ENCODE data around the gene HLA-DPA1. TPM values are rescaled to one million over a fixed set of nuclear protein-coding genes. Genes with fewer than 3 reads are reported as not detected.

HLA-DPA1 gene
- total and polyA plus RNA-seq, 2 experiments from 2014 or later = 2.6 to 4.7 TPM

Other genes starting within 250 kb of the HLA-DPA1 start
- 5.9 and 11.7 TPM in 2 replicates for gene TAP2, start 234.9 kb downstream of the HLA-DPA1 start, total RNA-seq
- 1.2 and 1.7 TPM in 2 replicates for gene TAP2, start 234.9 kb downstream of the HLA-DPA1 start, polyA plus RNA-seq
- gene PSMB8, start 229.6 kb downstream of the HLA-DPA1 start, total RNA-seq = 19.1 and 25.7 TPM in 2 replicates
- gene PSMB8, start 229.6 kb downstream of the HLA-DPA1 start, polyA plus RNA-seq = 18.6 and 36.7 TPM in 2 replicates
- 13.7 and 15.2 TPM in 2 replicates for gene TAP1, start 219.9 kb downstream of the HLA-DPA1 start, total RNA-seq
- 11.0 and 14.1 TPM in 2 replicates for gene TAP1, start 219.9 kb downstream of the HLA-DPA1 start, polyA plus RNA-seq
- gene PSMB9, start 219.5 kb downstream of the HLA-DPA1 start, total RNA-seq = 1.3 TPM in 1 of 2 replicates, not detected in the other
- 3.1 and 3.3 TPM in 2 replicates for gene PSMB9, start 219.5 kb downstream of the HLA-DPA1 start, polyA plus RNA-seq
- gene HLA-DMB, start 132.6 kb downstream of the HLA-DPA1 start, total RNA-seq = 1.00 and 1.0 TPM in 2 replicates
- gene HLA-DMB, start 132.6 kb downstream of the HLA-DPA1 start, polyA plus RNA-seq = 1.7 TPM in 1 of 2 replicates, not detected in the other
- 9.0 and 9.5 TPM in 2 replicates for gene HLA-DMA, start 120.6 kb downstream of the HLA-DPA1 start, total RNA-seq
- gene HLA-DMA, start 120.6 kb downstream of the HLA-DPA1 start, polyA plus RNA-seq = 4.7 and 9.2 TPM in 2 replicates
- 132 and 133 TPM in 2 replicates for gene BRD2, start 105.1 kb downstream of the HLA-DPA1 start, total RNA-seq
- gene BRD2, start 105.1 kb downstream of the HLA-DPA1 start, polyA plus RNA-seq = 106 and 118 TPM in 2 replicates
- gene HLA-DOA, start 64.1 kb downstream of the HLA-DPA1 start, total RNA-seq = 1.4 and 2.0 TPM in 2 replicates
- 0.79 and 0.83 TPM in 2 replicates for gene HLA-DOA, start 64.1 kb downstream of the HLA-DPA1 start, polyA plus RNA-seq
- 18.0 and 22.1 TPM in 2 replicates for gene HLA-DPB1, start 2.3 kb upstream of the HLA-DPA1 start, total RNA-seq
- gene HLA-DPB1, start 2.3 kb upstream of the HLA-DPA1 start, polyA plus RNA-seq = 12.4 and 16.0 TPM in 2 replicates
- gene COL11A2, start 118.8 kb upstream of the HLA-DPA1 start, total RNA-seq = 2.5 and 3.0 TPM in 2 replicates
- 4.2 and 4.7 TPM in 2 replicates for gene COL11A2, start 118.8 kb upstream of the HLA-DPA1 start, polyA plus RNA-seq
- gene RXRB, start 127.0 kb upstream of the HLA-DPA1 start, total RNA-seq = 14.2 and 17.0 TPM in 2 replicates
- gene RXRB, start 127.0 kb upstream of the HLA-DPA1 start, polyA plus RNA-seq = 24.6 and 29.8 TPM in 2 replicates
- 118 and 130 TPM in 2 replicates for gene SLC39A7, start 127.2 kb upstream of the HLA-DPA1 start, total RNA-seq
- gene SLC39A7, start 127.2 kb upstream of the HLA-DPA1 start, polyA plus RNA-seq = 46.4 and 55.0 TPM in 2 replicates
- 6.0 and 7.8 TPM in 2 replicates for gene HSD17B8, start 131.0 kb upstream of the HLA-DPA1 start, total RNA-seq
- gene HSD17B8, start 131.0 kb upstream of the HLA-DPA1 start, polyA plus RNA-seq = 11.1 and 12.9 TPM in 2 replicates
- 25.0 and 25.6 TPM in 2 replicates for gene RING1, start 134.9 kb upstream of the HLA-DPA1 start, total RNA-seq
- gene RING1, start 134.9 kb upstream of the HLA-DPA1 start, polyA plus RNA-seq = 32.3 and 32.5 TPM in 2 replicates
- gene VPS52, start 198.2 kb upstream of the HLA-DPA1 start, total RNA-seq = 28.8 and 43.2 TPM in 2 replicates
- gene VPS52, start 198.2 kb upstream of the HLA-DPA1 start, polyA plus RNA-seq = 42.5 and 48.3 TPM in 2 replicates
- gene RPS18, start 198.4 kb upstream of the HLA-DPA1 start, total RNA-seq = 3,293 and 3,728 TPM in 2 replicates
- 1,497 and 1,517 TPM in 2 replicates for gene RPS18, start 198.4 kb upstream of the HLA-DPA1 start, polyA plus RNA-seq
- gene B3GALT4, start 203.5 kb upstream of the HLA-DPA1 start, total RNA-seq = 2.0 and 5.2 TPM in 2 replicates
- 5.7 and 8.1 TPM in 2 replicates for gene B3GALT4, start 203.5 kb upstream of the HLA-DPA1 start, polyA plus RNA-seq
- 46.6 and 51.1 TPM in 2 replicates for gene WDR46, start 215.6 kb upstream of the HLA-DPA1 start, total RNA-seq
- gene WDR46, start 215.6 kb upstream of the HLA-DPA1 start, polyA plus RNA-seq = 70.1 and 84.2 TPM in 2 replicates
- gene PFDN6, start 216.0 kb upstream of the HLA-DPA1 start, total RNA-seq = 43.9 and 52.7 TPM in 2 replicates
- 19.5 and 27.2 TPM in 2 replicates for gene PFDN6, start 216.0 kb upstream of the HLA-DPA1 start, polyA plus RNA-seq
- gene RGL2, start 225.3 kb upstream of the HLA-DPA1 start, total RNA-seq = 57.4 and 63.3 TPM in 2 replicates
- 82.1 and 89.3 TPM in 2 replicates for gene RGL2, start 225.3 kb upstream of the HLA-DPA1 start, polyA plus RNA-seq
- 39.1 and 59.3 TPM in 2 replicates for gene TAPBP, start 240.4 kb upstream of the HLA-DPA1 start, total RNA-seq
- gene TAPBP, start 240.4 kb upstream of the HLA-DPA1 start, polyA plus RNA-seq = 108 and 116 TPM in 2 replicates
- 21.6 and 23.4 TPM in 2 replicates for gene ZBTB22, start 244.1 kb upstream of the HLA-DPA1 start, total RNA-seq
- gene ZBTB22, start 244.1 kb upstream of the HLA-DPA1 start, polyA plus RNA-seq = 23.2 and 23.8 TPM in 2 replicates
- gene DAXX, start 249.3 kb upstream of the HLA-DPA1 start, total RNA-seq = 26.4 and 31.0 TPM in 2 replicates
- 28.4 and 35.3 TPM in 2 replicates for gene DAXX, start 249.3 kb upstream of the HLA-DPA1 start, polyA plus RNA-seq